Measurements from ENCODE around the gene KCNMA1. TPM values are rescaled to one million over a fixed set of nuclear protein-coding genes. Genes with fewer than 3 reads are reported as not detected.
A peak's percentile ranks its signal among the peaks of the same experiment; 100 is the strongest.

The KCNMA1 gene
- total RNA-seq, 1 experiment from 2014 or later = 0.49 TPM

DNA sequence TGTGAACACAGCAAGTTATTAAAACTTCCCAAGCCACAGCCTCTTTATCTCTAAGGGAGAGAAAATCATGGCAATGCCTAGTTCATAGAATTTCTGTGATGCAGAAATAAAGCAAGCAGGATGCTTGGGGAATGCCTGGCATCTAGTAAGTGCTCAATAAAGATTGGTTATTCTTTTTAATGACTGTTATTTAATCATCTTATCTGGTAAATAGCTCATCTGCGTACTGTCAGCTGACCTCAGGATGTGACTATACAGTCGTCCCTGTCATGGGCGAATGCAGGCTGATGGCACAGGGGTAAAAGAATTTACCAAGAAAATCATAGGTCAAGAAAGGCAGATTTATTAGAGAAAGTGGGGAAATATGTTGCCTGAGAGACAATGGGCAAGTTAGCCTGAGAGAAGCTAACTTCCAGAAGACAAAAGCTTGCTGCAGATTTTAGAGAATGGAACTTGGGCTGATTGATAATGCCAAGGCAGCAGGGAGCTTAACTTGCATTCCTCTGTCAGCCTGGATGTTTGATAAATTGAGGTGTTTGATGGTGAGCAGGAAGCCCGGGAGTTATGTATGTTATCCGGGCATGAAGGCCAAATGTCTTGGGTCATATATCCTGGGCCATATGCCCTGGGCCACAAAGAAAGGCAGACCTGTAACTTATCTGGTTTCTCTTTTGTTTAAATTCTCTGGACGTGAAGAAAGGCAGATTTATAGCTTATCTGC is 126.0 kb downstream of the KCNMA1 start:
- BruUV-seq (replicated peaks) = no TSS peak
- ChIA-PET RAD21 (ENCODE audit: low non-redundant PET in 1 of 2, low total read pairs in 2 of 2, uncharacterized antibody in 2 of 2, unreplicated experiment in 2 of 2) (no interaction called here), POLR2A (interaction anchor here (3.7 kb wide), 1 partner anchor 8 kb away, joined by 32 read pairs; no protein-coding TSS in a partner anchor), CTCF (no interaction called here)
- H3K27ac ChIP-seq (ENCODE audit: low read depth, low read length) = no peak overlapping the region
- intact Hi-C loops (cut with micrococcal nuclease) = no loop called here
- peaks cover 25 to 78% of the 10 kb centered on the region in 2 experiments for H3K4me1 ChIP-seq (ENCODE audit: control insufficient read depth in 1 of 2, insufficient read depth in 2 of 2, low read length in 2 of 2)
- no peaks in the 10 kb centered on the region for H3K27me3 ChIP-seq (ENCODE audit: insufficient read depth, low read length)
- H3K36me3 ChIP-seq (ENCODE audit: control insufficient read depth in 1 of 2, insufficient read depth in 2 of 2, low read length in 2 of 2) = no peaks in the 10 kb centered on the region
- no peaks in the 10 kb centered on the region for H3K9me2 ChIP-seq (ENCODE audit: insufficient read depth)
- ATAC-seq (no peak), DNase-seq (ENCODE audit: low read depth, low spot score) (no peak)
- no peaks in the 10 kb centered on the region for H3K79me2 ChIP-seq (ENCODE audit: insufficient read depth, low read length)
- no peak overlapping the region for H2AFZ ChIP-seq (ENCODE audit: low read depth, low read length, poor library complexity, severe bottlenecking)
- peak overlapping the region; percentile 81; the same call in 1 of the 2 replicates for H3K4me2 ChIP-seq (ENCODE audit: low read length)
- no peaks in the 10 kb centered on the region for H4K20me1 ChIP-seq (ENCODE audit: insufficient read depth)
- TF ChIP-seq CBX3 (IDR thresholded peaks at IDR 0.05; ENCODE audit: low read depth) (no peak), YY1 (IDR thresholded peaks at IDR 0.05; ENCODE audit: extremely low read depth, insufficient replicate concordance, low read depth, low read length) (no peak), CEBPB (IDR thresholded peaks at IDR 0.05; ENCODE audit: low read depth) (no peak), SP1 (IDR thresholded peaks at IDR 0.05; ENCODE audit: low read depth) (no peak), ATF3 (IDR thresholded peaks at IDR 0.05) (no peak), EZH2phosphoT487 (IDR thresholded peaks at IDR 0.05; ENCODE audit: borderline replicate concordance) (no peak), EGR1 (IDR thresholded peaks at IDR 0.05; ENCODE audit: low read depth) (no peak), CTCF (IDR thresholded peaks at IDR 0.05 in 2 of 3, conservative IDR thresholded peaks at IDR 0.05 in 1 of 3; ENCODE audit: borderline replicate concordance in 1 of 3, insufficient read depth in 1 of 3, low read depth in 2 of 3, low read length in 2 of 3) (no peak), SRF (IDR thresholded peaks at IDR 0.05; ENCODE audit: low read depth) (no peak), FOSL1 (IDR thresholded peaks at IDR 0.05; ENCODE audit: low read depth) (no peak), ZNF274 (IDR thresholded peaks at IDR 0.05; ENCODE audit: low read depth, low read length) (no peak)
- TF ChIP-seq, protein P1, sequence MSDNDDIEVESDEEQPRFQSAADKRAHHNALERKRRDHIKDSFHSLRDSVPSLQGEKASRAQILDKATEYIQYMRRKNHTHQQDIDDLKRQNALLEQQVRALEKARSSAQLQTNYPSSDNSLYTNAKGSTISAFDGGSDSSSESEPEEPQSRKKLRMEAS (IDR thresholded peaks at IDR 0.05) = no peak
- no peaks in the 10 kb centered on the region for H3K9me3 ChIP-seq (ENCODE audit: control insufficient read depth in 1 of 2, insufficient read depth in 1 of 2, low read depth in 1 of 2, low read length in 2 of 2)
- no peak overlapping the region for H3K4me3 ChIP-seq (replicated peaks in 1 of 2; ENCODE audit: low read depth in 1 of 2, low read length in 2 of 2)
- H3K9ac ChIP-seq (ENCODE audit: low read length) = no peak overlapping the region

Data from HCT116 (cell line).